ENCODE results near the gene CTSH.
A peak's percentile ranks its signal among the peaks of the same experiment; 100 is the strongest.
"Not testable (repeated sequence)": the region's sequence is repeated elsewhere in the genome, so short reads cannot be mapped to it uniquely, and the experiment has no call there.

CTSH gene

DNA sequence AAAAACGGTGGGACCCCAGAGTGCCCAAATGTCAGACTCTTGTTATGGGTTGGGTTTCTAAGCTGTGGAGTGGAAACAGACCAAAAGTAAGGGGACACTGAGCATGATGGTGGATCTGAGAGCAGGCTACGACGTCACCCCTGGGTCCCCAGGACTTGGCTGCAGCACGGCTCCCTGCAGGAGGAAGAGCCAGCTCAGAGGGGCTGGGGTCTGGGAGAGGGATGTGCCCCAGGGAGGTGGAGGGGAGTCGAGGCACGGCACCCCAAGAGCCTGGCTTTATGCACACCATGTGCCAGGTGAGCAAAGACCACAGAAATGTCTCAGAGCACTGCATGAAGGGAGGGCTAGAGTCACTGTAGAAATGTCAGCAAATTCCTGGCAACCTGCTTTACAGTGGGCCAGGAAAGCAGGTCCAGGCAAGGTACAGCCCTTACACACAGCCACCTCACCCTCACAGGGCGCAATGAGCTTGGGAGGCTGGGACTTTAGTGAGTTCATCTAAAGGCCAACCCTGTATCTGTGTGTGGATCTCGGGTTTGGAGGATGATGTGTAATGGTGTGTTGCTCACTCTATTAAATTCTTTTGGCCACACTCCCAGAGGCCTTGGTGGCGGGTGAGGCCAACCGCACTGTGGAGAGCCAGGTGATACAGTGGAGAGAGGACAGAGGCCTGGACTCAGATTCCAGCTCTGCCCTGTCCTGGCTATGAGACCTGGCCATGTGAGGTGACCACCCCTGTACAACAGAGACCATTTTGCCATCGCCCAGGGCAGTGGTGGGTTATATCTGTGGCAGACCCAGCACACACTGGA is 14.1 kb downstream of the CTSH start:
- no peak for DNase-seq
- Mint-ChIP-seq H3K27ac (peak overlapping the region; percentile 64), H3K36me3 (ENCODE audit: low read depth) (peaks cover 12% of the 10 kb centered on the region), H3K4me1 (peaks cover 21% of the 10 kb centered on the region), H3K9me3 (no peaks in the 10 kb centered on the region), H3K27me3 (ENCODE audit: low read depth, poor library complexity) (peaks cover 2% of the 10 kb centered on the region), H3K4me3 (no peak overlapping the region)
- TF ChIP-seq, protein P1, sequence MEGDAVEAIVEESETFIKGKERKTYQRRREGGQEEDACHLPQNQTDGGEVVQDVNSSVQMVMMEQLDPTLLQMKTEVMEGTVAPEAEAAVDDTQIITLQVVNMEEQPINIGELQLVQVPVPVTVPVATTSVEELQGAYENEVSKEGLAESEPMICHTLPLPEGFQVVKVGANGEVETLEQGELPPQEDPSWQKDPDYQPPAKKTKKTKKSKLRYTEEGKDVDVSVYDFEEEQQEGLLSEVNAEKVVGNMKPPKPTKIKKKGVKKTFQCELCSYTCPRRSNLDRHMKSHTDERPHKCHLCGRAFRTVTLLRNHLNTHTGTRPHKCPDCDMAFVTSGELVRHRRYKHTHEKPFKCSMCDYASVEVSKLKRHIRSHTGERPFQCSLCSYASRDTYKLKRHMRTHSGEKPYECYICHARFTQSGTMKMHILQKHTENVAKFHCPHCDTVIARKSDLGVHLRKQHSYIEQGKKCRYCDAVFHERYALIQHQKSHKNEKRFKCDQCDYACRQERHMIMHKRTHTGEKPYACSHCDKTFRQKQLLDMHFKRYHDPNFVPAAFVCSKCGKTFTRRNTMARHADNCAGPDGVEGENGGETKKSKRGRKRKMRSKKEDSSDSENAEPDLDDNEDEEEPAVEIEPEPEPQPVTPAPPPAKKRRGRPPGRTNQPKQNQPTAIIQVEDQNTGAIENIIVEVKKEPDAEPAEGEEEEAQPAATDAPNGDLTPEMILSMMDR (IDR thresholded peaks at IDR 0.05): no peak

DNA sequence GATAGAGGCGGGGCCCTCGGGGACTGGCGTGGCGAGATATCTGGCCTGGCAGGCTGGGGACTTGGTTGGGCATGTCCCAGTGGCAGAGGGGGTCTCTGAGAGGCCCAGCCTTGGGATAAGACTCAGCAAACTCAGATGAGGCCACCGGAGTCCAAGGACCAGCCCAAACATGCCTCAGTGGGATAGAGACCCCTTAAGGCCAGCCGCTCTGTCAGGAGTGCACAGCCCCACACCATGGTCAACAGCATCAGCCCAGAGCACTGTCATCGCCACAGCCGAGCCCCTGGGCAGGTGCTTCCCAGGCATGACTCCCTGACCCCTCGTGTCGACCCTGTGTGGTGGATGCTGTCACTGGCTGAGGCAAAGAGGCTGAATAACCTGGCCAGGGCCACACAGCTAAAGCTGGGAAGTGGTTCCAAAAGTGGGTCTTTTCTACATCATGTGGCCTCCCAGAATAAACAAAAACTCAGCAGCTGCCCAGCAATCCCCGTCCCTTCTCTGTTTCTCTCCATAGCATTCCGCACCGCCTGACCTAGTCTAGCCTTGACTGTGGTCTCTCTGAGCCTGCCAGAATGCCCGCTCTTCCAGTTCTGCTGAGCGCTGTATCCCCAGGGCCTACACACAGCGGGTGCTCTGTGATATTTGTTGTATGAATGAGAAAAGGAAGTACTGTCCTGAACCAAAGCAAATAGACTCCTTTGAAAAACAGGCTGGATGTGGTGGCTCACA is 15.1 kb downstream of the CTSH start:
- no peak for DNase-seq
- peaks cover 2% of the 10 kb centered on the region for H3K27me3 Mint-ChIP-seq (ENCODE audit: low read depth, poor library complexity)
- H3K27ac Mint-ChIP-seq: no peak overlapping the region
- TF ChIP-seq, protein P1 (IDR thresholded peaks at IDR 0.05): no peak
- no peaks in the 10 kb centered on the region for H3K9me3 Mint-ChIP-seq
- H3K4me1 Mint-ChIP-seq: peaks cover 19% of the 10 kb centered on the region
- H3K4me3 Mint-ChIP-seq: no peak overlapping the region
- H3K36me3 Mint-ChIP-seq (ENCODE audit: low read depth): peaks cover 12% of the 10 kb centered on the region

DNA sequence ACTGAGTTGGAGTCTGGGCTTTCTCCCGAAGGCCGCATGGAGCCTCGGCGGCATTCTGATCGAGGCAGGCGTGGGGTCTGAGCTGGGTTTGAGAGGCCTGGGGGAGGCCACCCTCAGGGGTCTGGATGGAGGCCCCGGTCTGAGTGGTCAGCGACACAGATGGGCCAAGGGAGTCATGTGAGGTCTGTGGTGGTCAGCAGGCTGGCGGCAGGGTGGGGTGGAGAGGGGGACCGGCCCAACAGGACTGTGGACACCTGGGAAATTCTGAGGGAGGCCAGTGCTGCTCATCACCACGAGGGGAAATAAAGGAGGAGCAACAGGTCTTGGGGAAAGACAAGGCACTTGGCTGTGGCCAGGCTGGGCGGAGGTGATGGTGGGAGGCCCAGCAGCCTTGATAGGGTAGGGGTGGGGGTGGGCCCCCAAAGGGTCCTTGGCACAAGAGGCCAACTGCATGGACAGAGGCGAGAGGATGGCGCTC is 16.2 kb downstream of the CTSH start:
- no peak for DNase-seq
- Mint-ChIP-seq H3K36me3 (ENCODE audit: low read depth) (peaks cover 13% of the 10 kb centered on the region), H3K4me3 (no peak overlapping the region), H3K9me3 (no peaks in the 10 kb centered on the region), H3K4me1 (peaks cover 9% of the 10 kb centered on the region), H3K27me3 (ENCODE audit: low read depth, poor library complexity) (no peaks in the 10 kb centered on the region), H3K27ac (no peak overlapping the region)
- TF ChIP-seq, protein P1 (IDR thresholded peaks at IDR 0.05): no peak

DNA sequence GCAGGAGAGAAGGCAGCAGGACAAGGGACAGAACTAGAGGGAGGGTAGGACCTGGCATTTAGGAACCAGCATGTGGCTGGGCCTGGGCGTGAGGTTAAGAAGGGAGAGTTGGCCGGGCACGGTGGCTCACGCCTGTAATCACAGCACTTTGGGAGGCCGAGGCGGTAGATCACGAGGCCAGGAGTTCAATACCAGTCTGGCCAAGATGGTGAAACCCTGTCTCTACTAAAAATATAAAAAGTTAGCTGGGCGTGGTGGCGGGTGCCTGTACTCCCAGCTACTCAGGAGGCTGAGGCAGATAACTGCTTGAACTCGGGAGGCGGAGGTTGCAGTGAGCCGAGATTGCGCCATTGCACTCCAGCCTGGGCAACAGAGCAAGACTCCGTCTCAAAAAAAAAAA is 16.7 kb downstream of the CTSH start:
- H3K27ac Mint-ChIP-seq; H3K4me3 Mint-ChIP-seq; H3K27me3 Mint-ChIP-seq (ENCODE audit: low read depth, poor library complexity); DNase-seq; H3K4me1 Mint-ChIP-seq; H3K9me3 Mint-ChIP-seq: not testable (repeated sequence)
- H3K36me3 Mint-ChIP-seq (ENCODE audit: low read depth): peaks cover 17% of the 10 kb centered on the region

DNA sequence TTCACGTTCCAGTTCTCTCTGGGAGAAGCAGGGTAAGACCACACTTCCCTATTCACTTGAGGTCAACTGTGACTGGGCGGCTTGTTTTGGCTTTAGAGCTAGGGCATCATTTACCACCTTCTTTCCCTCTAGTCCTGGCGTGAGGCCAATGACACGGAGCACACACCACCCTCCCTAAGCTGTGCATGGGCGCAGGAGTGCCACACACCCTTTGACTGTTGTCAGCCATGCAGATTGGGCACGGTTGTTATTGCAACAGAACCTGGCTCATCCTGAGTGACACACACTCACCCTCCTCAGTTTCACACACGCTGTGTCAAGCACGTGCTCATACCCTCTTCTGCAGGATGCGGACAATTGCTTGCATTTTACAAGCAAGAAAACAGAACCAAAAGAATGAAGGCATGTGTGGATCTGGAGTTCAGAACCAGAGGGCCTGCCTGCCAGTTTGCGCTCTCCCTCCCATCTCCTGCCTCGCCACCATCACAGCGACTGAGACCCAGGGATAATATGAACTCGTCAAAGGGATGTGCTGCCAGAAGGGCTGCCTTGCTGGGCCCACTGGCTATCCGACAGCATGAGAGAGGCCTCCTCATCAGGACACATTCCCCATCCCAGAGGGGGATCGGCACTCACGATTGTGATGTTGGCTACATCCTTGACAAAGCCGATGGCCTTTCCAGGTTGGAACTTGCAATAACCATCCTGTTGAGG is 17.6 kb downstream of the CTSH start:
- Mint-ChIP-seq H3K4me1 (peaks cover 3% of the 10 kb centered on the region), H3K9me3 (no peaks in the 10 kb centered on the region), H3K27me3 (ENCODE audit: low read depth, poor library complexity) (no peaks in the 10 kb centered on the region), H3K36me3 (ENCODE audit: low read depth) (peaks cover 17% of the 10 kb centered on the region), H3K27ac (peak overlapping the region; percentile 57), H3K4me3 (no peak overlapping the region)
- DNase-seq: no peak
- TF ChIP-seq, protein P1 (IDR thresholded peaks at IDR 0.05): no peak
